DND-41 (cell line): ENCODE measurements around the gene FLVCR2.

Experiments
- EZH2 ChIP-seq: IDR thresholded peaks from 3 replicates; pipeline ENCODE4 v1.6.1; 2012; ENCODE audit warnings: borderline replicate concordance, low read depth, mild to moderate bottlenecking, moderate library complexity, low read length, inconsistent platforms; ENCODE audit not compliant: severe bottlenecking
- TF ChIP-seq, protein P1 (sequence below): IDR thresholded peaks from 2 replicates; pipeline ENCODE4 v1.5.1; 2012; ENCODE audit warnings: borderline replicate concordance, low read length, moderate library complexity, mild to moderate bottlenecking; ENCODE audit not compliant: poor library complexity, severe bottlenecking; ENCODE audit errors: extremely low read depth

GRCh38 chr14:75591987-75592575, 13.7 kb downstream of the FLVCR2 start:
- TF ChIP-seq EZH2: no peak
- TF ChIP-seq, protein P1, sequence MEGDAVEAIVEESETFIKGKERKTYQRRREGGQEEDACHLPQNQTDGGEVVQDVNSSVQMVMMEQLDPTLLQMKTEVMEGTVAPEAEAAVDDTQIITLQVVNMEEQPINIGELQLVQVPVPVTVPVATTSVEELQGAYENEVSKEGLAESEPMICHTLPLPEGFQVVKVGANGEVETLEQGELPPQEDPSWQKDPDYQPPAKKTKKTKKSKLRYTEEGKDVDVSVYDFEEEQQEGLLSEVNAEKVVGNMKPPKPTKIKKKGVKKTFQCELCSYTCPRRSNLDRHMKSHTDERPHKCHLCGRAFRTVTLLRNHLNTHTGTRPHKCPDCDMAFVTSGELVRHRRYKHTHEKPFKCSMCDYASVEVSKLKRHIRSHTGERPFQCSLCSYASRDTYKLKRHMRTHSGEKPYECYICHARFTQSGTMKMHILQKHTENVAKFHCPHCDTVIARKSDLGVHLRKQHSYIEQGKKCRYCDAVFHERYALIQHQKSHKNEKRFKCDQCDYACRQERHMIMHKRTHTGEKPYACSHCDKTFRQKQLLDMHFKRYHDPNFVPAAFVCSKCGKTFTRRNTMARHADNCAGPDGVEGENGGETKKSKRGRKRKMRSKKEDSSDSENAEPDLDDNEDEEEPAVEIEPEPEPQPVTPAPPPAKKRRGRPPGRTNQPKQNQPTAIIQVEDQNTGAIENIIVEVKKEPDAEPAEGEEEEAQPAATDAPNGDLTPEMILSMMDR: no peak
